Mesothelial cell of epicardium (in vitro differentiated cells): ENCODE measurements around the gene NUP210. TPM values are rescaled to one million over a fixed set of nuclear protein-coding genes. Genes with fewer than 3 reads are reported as not detected.

Source experiments
- DNase-seq, 2 experiments: peaks; one replicate each; pipeline ENCODE4 v3.0.0; 2021; ENCODE audit warnings: low spot score in 2 of 2; ENCODE audit not compliant: unreplicated experiment in 2 of 2
- H3K27ac Mint-ChIP-seq: 2 replicates; pipeline ENCODE4 v1.8.0; 2021; ENCODE audit warnings: mixed read lengths
- H3K27me3 Mint-ChIP-seq: 2 replicates; pipeline ENCODE4 v1.8.0; 2021; ENCODE audit warnings: low read depth, mixed read lengths
- H3K36me3 Mint-ChIP-seq: 2 replicates; pipeline ENCODE4 v1.8.0; 2021; ENCODE audit warnings: mixed read lengths
- H3K4me1 Mint-ChIP-seq: 2 replicates; pipeline ENCODE4 v1.8.0; 2021; ENCODE audit warnings: mixed read lengths
- H3K4me3 Mint-ChIP-seq: 2 replicates; pipeline ENCODE4 v1.8.0; 2021; ENCODE audit warnings: mild to moderate bottlenecking, moderate library complexity, mixed read lengths
- H3K9me3 Mint-ChIP-seq: 2 replicates; pipeline ENCODE4 v1.8.0; 2021; ENCODE audit warnings: mixed read lengths
- CTCF ChIP-seq: fragments of 200-600 bp; sonication (generic); IDR thresholded peaks from one replicate; pipeline ENCODE4 v1.5.0; 2021; ENCODE audit warnings: antibody characterized with exemption; ENCODE audit not compliant: unreplicated experiment
- total RNA-seq: library from RNA; stranded (reverse); gene quantifications from 3 replicates; pipeline ENCODE4 v1.2.1, GENCODE V29; 2021

The NUP210 gene
- total RNA-seq, 1 donor from 2014 or later = 27.9 TPM

- TF ChIP-seq CTCF = no peak
- no peak for DNase-seq
- Mint-ChIP-seq H3K27me3 (peaks cover 86% of the 10 kb centered on the region), H3K9me3 (peaks cover 17% of the 10 kb centered on the region), H3K27ac (no peak overlapping the region), H3K4me1 (peaks cover 17% of the 10 kb centered on the region), H3K4me3 (peak overlapping the region; percentile 65), H3K36me3 (peaks cover 9% of the 10 kb centered on the region)
Measured at GRCh38 chr3:13281507-13282357, 138.4 kb downstream of the NUP210 start.

GRCh38 chr3:13280811-13281506, 139.2 kb downstream of the NUP210 start:
- peaks cover 17% of the 10 kb centered on the region for H3K4me1 Mint-ChIP-seq
- peaks cover 9% of the 10 kb centered on the region for H3K36me3 Mint-ChIP-seq
- no peak for DNase-seq
- TF ChIP-seq CTCF = no peak
- peak overlapping the region; percentile 65 for H3K4me3 Mint-ChIP-seq
- H3K27ac Mint-ChIP-seq = no peak overlapping the region
- peaks cover 11% of the 10 kb centered on the region for H3K9me3 Mint-ChIP-seq
- H3K27me3 Mint-ChIP-seq = peaks cover 79% of the 10 kb centered on the region

GRCh38 chr3:13280122-13280790, 139.9 kb downstream of the NUP210 start:
- peaks cover 11% of the 10 kb centered on the region for H3K9me3 Mint-ChIP-seq
- no peak for TF ChIP-seq CTCF
- peaks cover 76% of the 10 kb centered on the region for H3K27me3 Mint-ChIP-seq
- no peak overlapping the region for H3K4me3 Mint-ChIP-seq
- no peak overlapping the region for H3K27ac Mint-ChIP-seq
- H3K36me3 Mint-ChIP-seq = peaks cover 9% of the 10 kb centered on the region
- no peak for DNase-seq
- H3K4me1 Mint-ChIP-seq = peaks cover 17% of the 10 kb centered on the region

- no peak for TF ChIP-seq CTCF
- peaks cover 8% of the 10 kb centered on the region for H3K9me3 Mint-ChIP-seq
Measured at GRCh38 chr3:13279532-13279910, 140.6 kb downstream of the NUP210 start.

GRCh38 chr3:13278783-13279531, 141.2 kb downstream of the NUP210 start:
- Mint-ChIP-seq H3K27me3 (peaks cover 67% of the 10 kb centered on the region), H3K9me3 (peaks cover 3% of the 10 kb centered on the region), H3K4me1 (peaks cover 17% of the 10 kb centered on the region), H3K4me3 (no peak overlapping the region), H3K27ac (no peak overlapping the region), H3K36me3 (peaks cover 3% of the 10 kb centered on the region)
- no peak for TF ChIP-seq CTCF
- no peak for DNase-seq

More at GRCh38 chr3:13279532-13279910, 140.6 kb downstream of the NUP210 start:
- Mint-ChIP-seq H3K36me3 (peaks cover 8% of the 10 kb centered on the region), H3K27me3 (peaks cover 69% of the 10 kb centered on the region), H3K4me3 (no peak overlapping the region), H3K27ac (no peak overlapping the region), H3K4me1 (peaks cover 17% of the 10 kb centered on the region)
- no peak for DNase-seq
